GM18520 (cell line): ENCODE results near the gene EIPR1.

Experiments
- ATAC-seq: cut with Tn5 transposase; IDR thresholded peaks from one replicate; pipeline ENCODE4 v1.9.1; 2021; ENCODE audit not compliant: unreplicated experiment

Gene EIPR1

DNA sequence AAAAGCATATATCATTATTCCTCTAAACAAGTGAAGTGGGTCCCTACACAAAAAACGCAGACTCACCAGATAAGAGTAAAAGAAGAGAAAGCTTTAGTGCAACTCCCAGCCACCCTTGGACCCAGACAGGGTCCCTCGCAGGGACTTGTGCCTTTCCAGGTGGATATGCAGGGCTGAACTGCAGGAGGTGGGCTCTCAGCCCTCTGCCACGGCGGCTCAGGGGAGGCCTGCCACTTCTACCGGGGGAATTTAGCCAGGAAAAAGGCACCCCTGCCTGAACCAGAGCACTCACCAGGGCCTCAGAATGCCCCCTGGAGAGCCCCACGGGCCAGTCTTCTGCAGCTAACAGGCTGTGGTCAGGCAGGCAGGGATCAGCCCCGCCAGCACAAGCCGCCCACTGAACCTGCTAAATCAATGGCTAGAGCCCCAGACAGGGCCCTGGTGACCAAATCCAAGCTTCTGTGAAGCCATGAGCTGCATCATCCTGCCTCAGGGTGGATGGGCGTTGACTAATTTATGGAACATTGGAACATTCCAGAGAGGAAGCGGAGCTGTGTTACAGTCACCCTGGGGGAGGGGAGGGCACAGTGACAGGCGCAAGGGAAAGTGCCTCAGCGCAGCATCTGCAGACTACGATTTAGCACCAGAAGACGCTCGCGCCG lies 209.3 kb downstream of the EIPR1 start:
- no peak for ATAC-seq

DNA sequence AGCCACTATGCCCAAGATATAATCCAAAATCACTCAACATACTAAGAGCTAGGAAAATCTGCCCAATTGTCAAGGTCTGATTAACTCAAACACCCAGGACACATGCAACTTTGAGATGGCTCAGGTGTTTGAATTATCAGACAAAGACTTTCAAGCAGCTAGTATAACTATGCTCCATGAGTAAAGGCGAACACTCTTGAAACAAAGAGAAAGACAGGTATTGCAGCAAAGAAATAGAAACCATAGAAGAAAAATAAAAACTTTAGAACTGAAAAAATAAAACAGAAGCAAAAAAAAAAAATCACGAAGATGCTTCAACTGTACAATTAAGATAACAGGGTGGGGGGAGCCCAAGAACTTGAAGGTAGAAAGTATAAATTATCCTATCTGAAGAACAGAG lies 214.2 kb downstream of the EIPR1 start:
- no peak for ATAC-seq

DNA sequence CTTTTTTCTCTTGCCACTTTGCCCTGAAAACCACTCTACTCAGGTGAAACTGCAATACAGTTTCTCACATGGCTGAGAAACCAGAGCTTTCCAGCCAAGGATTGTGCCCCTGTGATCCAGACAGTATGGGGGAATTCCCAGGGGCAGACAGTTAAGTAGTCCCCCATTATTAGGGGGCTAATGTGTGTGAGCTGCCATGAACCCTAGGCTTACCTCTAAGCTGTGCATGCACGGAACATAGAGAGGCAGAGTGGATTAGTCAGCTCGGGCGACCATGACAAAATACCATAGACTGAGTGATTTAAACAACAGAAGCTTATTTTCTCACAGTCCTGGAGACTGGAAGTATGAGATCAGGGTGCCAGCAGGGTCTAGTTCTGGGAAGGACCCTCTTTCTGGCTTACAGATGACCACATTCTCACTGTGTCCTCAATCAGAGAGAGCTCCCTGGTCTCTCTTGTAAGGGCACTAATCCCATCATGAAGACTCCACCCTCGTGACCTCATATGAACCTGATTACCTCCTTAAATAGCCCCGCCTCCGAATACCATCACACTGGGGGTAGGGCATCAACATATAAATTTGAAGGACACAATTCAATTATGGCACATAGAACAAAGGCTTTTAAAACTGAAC lies 215.1 kb downstream of the EIPR1 start:
- no peak for ATAC-seq

DNA sequence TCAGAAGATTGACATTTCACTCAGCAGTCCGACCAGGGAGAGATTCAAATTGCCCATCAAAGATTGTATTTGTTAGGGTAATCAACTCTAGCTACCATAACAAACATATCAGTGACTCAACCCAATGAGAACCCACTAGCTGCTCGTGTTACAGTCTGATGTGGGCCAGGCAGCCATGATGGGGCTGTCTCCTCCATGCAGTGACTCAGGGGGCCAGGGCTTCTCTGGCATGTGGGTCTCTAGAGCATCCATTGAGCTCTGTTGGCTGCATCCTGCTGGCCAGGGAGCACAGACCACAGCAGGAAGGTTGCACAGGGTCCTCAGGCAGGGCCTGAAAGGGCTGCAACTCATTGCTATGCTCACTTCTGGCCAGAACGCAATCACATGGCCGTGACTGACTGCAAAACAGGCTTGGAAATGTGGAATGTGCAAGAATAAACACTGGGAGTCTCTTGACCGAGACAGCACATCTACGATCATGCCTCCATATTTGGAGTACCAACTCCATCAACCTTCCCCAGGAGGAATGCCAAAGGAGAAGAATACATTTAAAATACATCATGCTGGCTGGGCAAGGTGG lies 216.8 kb downstream of the EIPR1 start:
- ATAC-seq: no peak

DNA sequence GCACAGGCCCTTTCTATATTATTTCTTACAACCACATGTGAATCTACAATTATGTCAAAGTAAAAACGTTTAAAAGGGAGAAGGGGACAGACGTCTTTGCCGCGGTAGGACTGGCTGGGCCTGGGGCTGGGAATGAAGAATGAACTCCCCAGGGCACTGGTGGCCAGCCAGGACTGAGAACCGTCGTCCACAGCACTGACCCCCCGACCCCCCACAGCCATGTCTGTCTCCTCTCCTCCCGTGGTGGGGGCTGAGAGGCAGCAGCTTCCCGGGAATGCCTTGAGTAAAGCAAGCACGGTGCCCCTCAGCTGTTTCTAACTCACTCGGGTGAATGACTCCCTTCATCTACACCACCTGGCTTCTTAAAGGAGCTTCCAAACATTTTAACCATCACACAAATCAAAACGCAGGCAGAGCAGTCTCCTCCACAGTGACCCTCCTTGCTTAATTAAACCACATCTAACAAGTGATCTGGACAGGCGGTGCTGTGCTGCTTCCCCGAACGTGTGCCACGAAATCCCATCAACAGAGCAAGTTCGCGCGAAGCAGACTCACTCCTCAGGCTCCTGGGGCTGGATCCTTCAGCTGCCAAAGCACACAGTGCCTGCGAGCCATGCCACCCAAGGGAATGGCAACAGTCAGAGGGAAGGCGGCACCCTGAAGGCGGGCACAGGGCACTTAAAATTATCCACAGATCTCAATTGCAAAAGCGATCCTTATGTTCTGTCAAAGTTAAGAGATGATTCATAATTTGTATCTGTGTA lies 217.7 kb downstream of the EIPR1 start:
- ATAC-seq: no peak

DNA sequence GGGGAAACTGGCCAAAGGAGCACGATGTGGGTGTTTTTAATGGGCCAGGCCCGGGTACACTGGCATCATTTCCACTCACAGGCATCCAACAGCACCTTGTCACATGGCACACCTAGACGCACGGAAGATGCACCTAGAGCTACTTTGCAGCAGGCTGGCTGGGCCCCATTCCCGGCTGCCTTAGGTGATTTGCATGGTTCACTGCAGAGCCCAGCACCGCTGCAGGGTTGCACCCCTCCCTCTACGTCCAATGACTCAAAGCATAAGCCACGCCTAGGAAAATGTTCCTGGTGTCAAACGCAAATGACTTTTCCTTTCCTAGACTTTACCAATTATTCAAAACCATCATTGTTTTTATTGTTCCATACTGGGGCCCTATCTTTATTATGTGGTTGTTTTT lies 222.9 kb downstream of the EIPR1 start:
- ATAC-seq: no peak

DNA sequence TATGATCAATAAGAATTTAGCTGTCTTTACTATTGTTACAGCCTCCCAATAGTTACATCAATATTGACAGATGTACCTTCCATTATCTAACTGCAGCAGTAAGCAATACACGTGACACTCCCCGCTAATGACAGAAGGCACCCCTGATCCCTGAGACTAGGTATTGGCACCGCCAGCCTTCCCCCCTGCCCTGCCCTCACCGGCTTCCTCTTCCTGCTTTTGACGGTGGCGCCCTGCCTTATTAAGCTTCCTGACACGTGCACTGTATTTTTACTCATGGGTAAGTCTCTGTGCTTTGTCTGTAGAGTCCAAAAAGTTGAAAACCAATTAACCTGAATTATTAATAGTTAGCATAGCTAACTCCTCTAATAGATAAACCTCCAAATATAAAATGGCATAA lies 223.5 kb downstream of the EIPR1 start:
- ATAC-seq: no peak

DNA sequence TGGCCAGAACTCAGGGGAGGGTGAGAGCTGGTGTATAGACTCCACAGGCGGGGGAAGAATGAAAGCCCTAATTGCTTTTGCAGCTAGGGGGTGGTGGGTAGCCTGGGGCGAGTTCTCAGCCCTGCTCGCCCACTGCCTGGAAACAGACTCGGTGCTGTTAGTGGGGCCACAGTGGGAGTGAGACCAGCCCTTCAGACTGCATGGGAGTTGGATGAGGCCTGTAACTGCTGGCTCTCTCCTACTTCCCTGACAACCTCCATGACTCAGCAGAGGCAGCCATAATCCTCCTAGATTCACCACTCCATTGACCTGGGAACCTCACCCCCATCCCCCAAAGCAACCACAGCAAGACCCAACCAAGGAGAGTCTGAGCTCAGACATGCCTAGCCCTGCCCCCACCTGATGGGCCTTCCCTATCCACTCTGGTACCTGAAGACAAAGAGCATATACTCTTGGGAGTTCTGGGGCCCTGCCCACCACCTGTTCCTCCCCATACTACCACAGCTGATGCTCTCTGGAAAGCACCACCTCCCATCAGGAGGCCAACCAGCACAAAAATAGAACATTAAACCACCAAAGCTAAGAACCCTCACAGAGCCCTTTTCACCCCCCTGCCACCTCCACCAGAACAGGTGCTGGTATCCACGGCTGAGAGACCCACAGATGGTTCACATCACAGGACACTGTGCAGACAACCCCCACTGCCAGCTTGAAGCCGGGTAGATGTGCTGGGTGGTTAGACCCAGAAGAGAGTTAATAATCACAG lies 226.3 kb downstream of the EIPR1 start:
- no peak for ATAC-seq

DNA sequence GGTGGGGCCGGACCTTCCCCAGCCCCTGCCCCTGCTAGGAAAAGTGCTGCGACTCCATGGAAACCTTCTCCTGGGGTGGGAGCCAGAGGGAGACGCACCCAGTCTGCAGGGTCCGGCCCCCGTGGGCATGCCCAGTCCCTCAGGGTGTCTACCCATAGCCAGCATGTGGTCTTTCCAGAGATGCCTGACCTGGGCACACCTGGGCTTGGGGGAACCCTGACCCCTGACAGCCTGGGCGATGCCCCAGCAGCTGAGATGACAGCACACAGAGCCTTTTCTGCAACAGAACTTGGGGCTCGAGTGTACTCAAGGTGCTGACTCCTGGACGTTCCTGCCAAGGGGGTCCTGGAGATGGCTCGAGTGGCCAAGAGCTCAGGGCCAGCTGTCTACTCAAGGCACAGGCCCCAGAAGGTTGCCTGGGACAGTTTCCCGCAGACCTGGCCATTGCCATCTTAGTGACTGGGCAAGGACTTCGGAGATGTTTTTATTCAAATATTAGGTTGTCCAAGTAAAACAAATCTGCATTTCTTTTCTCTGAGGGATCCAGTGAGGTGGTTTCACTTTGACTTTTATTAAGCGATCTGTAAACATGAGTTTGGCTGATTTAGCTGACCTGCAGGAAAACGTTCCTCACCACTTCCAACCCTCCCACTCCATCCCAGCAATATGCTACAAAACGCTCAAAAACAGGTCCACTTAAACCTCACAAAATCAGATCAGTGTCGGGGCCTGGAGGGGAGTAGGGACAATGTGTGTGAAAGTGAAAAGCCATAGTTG lies 228.0 kb downstream of the EIPR1 start:
- no peak for ATAC-seq

DNA sequence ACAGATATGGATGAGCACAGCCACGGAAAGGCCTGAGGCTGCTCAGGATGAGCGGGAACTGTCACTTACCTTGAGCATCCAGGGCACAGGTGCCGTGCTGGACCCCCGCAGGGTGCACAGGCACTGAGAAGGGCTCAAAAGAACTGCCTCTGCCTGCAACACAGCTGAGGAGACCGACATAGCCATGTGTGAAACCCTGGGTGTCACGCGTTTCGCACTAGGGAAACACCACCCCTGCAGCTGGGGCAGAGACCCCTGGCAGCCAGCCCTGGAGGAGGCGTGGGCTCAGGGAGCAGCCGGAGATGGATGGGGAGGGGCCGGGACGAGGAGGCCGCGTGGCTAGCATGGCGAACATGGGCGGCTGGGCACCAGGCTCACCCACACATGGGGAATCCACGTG lies 228.9 kb downstream of the EIPR1 start:
- no peak for ATAC-seq

DNA sequence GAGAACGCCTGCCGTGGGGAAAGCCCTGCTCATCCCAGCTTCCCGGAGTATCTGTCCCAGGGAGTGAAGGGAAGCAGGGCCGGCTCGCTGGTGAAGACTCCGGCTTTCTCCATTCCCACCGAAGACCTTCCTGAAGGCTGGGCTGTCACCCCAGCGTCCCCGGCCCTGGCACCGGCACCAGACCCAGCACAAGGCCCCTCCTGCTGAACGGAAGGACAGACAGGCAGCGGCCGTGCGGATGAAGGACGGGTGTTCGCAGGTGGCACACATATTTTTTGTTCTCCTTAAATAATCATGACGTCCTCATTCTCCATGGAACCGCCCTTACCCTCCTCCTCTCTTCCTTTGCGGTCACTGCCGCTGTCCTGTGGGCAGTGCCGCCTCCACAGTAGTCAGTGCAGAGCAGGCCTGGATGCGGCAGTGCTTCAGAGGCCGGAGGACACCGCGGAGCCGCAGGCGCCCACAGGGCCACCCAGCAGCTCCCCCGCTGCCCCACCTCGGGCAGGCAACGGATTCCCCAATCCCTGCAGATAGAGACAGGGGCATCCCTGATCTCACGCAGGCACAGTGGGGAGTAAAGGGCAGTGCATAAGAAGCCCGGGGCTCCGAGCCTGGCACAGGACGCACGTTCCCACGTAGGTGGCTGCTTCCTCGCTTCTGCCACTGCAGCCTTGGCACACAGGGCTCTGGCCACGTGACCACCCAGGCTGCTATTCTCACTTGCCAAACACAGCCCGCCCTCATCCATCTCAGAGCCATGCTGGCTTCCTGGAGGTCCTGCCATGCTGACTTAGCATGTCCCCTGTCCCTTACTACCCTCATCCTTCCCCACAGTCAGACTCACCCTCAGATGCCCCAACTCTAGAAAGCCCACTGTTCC lies 229.7 kb downstream of the EIPR1 start:
- ATAC-seq: no peak

DNA sequence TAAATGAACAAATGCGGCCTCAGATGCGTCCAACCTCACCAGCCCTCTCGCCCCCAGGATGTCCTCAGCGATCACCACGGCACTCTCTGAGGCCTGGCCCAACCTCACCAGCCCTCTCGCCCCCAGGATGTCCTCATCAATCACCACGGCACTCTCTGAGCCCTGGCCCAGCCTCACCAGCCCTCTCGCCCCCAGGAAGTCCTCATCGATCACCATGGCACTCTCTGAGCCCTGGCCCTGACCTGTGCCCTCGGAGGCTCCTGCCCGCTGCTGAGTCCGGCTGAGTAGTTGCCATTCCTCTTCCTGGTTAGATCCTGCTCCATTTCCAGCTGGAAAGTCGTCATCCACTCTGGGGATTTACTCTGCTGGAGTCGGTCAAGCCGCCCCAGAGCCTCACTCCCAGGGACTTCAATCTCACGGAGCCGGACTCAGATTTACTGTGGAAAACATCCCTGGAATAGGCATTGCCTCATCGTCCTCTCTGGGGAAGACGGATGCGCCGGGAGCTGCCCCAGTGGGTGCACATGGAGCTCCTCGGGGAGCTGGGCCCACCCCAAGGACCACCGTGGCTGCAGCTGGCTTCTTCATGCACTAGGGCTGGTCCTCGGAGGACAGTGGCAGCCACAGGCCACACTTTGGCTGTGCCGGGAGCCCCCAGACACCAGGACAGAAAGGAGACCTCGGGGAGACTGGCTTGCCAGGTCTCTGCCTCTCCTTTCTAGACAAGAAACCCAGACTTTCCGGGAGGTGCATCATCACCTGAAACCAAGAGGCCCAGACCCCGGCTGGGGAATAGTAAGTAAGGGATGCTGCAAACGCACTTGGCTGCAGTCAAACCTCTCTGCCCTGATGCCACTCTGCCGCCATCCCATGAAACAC lies 230.6 kb downstream of the EIPR1 start:
- ATAC-seq: no peak

DNA sequence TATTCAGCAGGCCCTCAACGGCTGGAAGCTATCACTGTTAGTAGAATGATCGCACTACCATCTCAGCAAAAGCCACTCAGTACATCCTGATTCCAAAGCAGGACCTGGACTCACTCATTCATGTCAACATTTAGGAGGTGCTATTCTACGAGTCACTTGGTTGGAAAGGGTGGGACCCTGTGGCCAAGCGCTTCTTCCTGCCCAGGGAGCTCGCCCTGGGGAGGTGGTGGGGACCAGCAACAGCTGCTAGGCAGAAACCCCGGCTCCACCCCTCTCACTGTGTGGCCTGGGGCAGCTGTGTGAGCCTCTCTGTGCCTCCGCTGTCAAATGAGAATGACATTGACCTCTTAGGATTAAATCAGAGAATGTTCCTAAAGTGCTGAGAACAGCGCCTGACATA lies 231.4 kb downstream of the EIPR1 start:
- ATAC-seq: no peak

DNA sequence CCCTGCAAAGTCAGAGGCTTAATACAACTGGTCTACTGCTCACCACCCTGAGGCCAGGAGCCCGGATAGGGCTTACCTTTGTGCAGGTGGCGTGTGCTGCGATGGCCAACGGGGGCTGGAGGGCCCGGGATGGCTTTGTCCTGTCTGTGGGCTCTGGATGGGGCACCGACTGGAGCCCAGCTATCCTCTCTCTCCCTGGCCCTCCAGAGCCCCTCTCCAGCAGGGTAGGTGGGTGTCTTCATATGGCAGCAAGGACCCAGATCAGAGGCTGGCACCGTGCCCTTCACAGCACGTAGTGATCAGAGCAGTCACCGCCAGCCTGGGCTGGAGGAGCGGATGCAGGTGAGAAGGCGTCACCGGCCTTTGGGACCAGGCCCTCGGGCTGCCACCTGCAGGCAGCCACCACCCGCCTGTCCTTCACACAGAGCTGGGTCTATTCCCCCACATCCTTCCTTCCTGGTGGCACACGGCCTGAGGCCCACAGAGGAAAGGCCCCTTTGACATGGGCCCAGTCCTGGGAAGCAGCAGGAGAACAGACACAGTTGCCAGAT lies 232.1 kb downstream of the EIPR1 start:
- no peak for ATAC-seq

DNA sequence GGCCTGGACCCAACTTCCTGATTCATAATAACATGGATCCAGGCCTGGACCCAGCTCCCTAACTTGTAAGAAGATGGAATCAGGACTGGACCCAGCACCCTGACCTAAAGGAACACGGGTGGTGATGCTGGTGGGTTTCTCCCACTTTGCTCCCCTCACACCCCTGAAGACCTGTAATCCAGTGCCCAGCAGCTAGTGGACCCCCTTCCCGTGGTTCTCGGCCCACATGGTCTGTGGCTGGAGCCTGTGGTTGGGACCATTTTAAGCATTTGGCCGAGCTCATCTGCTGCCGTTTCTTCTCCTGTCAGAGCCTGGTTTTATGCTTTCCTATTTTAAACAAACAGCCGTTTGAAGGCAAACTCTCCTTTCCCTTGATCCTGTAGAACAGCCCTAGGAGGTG lies 232.8 kb downstream of the EIPR1 start:
- ATAC-seq: no peak

DNA sequence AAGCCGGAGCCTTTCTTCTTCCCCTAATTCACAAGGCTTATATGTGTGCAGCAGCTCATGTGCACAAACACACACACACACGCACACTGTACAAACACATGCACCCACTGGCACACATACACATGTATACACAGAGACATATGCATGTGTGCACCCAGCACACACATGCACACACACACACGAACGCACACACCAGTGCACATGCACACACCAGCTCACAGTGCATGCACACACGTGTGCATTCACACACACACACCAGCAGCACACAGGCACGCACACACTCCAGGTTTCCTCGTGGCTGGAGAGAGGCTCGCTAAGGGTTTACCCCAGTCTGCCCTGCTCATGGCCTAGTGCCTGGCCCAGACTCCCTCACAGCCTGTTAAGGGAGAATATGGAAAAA lies 234.0 kb downstream of the EIPR1 start:
- no peak for ATAC-seq

DNA sequence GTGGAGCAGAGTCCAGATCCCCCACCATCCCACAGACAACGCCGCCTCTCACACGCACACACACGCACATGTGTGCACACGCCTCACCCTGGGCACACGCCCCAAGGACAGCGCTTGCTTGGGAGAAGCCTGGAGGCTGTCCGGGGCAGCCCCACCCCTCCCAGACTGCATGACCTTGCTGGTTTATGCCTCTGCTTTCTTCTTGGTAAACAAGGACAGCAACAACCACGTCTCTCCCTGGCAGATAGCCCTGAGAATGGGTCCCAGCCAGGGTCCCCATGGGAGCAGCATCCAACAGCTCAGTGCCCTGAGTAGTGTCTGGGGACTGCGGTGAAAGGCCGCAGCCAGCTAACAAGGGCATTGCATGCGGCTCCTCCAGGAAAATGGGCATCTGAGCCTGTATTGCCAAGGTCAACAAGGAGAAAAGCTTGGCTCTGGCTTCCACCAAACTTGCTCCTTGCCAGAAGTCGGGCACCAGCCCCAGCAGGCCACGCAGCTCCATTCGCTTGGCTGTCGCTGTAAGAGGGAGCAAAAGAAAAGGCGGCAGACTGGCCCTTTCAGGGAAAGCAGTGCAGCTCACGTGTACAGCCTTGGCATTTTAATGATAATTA lies 234.6 kb downstream of the EIPR1 start:
- ATAC-seq: no peak

DNA sequence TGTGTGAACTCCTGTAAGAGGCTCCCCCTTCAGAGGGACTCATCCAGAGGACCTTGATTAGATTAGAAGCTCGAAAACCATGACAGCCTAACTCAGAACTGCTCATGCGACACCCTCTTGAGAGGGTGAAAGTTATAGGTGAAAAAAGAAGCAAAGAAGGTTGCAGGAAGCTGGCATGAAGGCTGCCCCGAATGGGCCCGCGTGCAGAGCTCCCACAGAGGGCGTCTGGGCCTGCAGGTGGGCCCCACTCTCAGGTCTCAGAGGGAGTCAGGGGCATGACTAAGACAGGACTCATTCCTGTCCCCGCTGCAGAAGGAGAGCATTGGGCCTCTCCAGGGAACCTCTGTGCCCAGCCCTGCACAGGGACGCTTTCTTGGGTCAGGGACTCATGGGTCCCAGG lies 235.4 kb downstream of the EIPR1 start:
- ATAC-seq: no peak
